OCI-LY1 (cell line): ENCODE results near the gene ADPRM.

ENCODE experiments used
- H2AFZ ChIP-seq: fragments of 200-600 bp; sonication (generic), shearing (Covaris generic); 2 replicates; pipeline ENCODE4 v1.6.0; 2014; ENCODE audit warnings: antibody characterized with exemption, mild to moderate bottlenecking, low read length
- H3F3A ChIP-seq: fragments of 200-600 bp; sonication (generic), shearing (Covaris generic); 2 replicates; pipeline ENCODE4 v1.6.0; 2014; ENCODE audit warnings: mild to moderate bottlenecking, antibody characterized with exemption, low read length, moderate library complexity; ENCODE audit not compliant: insufficient read depth
- H3K27ac ChIP-seq: fragments of 200-600 bp; sonication (generic); 2 replicates; pipeline ENCODE4 v1.5.1; 2014; ENCODE audit warnings: low read length, mixed run types, mild to moderate bottlenecking, low read depth; ENCODE audit not compliant: poor library complexity, severe bottlenecking
- H3K27me3 ChIP-seq: fragments of 200-600 bp; sonication (generic); 2 replicates; pipeline ENCODE4 v1.6.0; 2014; ENCODE audit warnings: antibody characterized with exemption, mild to moderate bottlenecking, low read length, moderate library complexity; ENCODE audit not compliant: insufficient read depth
- H3K36me3 ChIP-seq: fragments of 200-600 bp; sonication (generic); 2 replicates; pipeline ENCODE4 v1.6.1; 2014; ENCODE audit warnings: mild to moderate bottlenecking, antibody characterized with exemption, low read length, moderate library complexity, mixed read lengths; ENCODE audit not compliant: insufficient read depth
- H3K4me1 ChIP-seq: fragments of 200-600 bp; sonication (generic); 2 replicates; pipeline ENCODE4 v1.5.1; 2014; ENCODE audit warnings: mild to moderate bottlenecking, low read length, moderate library complexity; ENCODE audit not compliant: insufficient read depth, severe bottlenecking
- H3K4me2 ChIP-seq: fragments of 200-600 bp; sonication (generic), shearing (Covaris generic); 2 replicates; pipeline ENCODE4 v1.6.1; 2014; ENCODE audit warnings: low read length
- H3K4me3 ChIP-seq: fragments of 200-600 bp; sonication (generic); 2 replicates; pipeline ENCODE4 v1.5.1; 2014; ENCODE audit warnings: low read length, low read depth, mild to moderate bottlenecking, mixed read lengths; ENCODE audit not compliant: poor library complexity, severe bottlenecking
- H3K79me2 ChIP-seq: fragments of 200-600 bp; shearing (Covaris generic); 2 replicates; pipeline ENCODE4 v1.6.1; 2016; ENCODE audit warnings: mixed run types, low read length, mixed read lengths; ENCODE audit not compliant: insufficient read depth
- H3K9ac ChIP-seq: fragments of 200-600 bp; sonication (generic), shearing (Covaris generic); 2 replicates; pipeline ENCODE4 v1.6.1; 2014; ENCODE audit warnings: mild to moderate bottlenecking, low read length, mixed read lengths
- H3K9me2 ChIP-seq: fragments of 200-600 bp; sonication (generic), shearing (Covaris generic); 2 replicates; pipeline ENCODE4 v1.6.1; 2014; ENCODE audit warnings: low read depth, mild to moderate bottlenecking, low read length, mixed read lengths
- H3K9me3 ChIP-seq: fragments of 200-600 bp; shearing (Covaris generic); 2 replicates; pipeline ENCODE4 v1.6.1; 2014; ENCODE audit warnings: low read length, mixed read lengths
- H4K20me1 ChIP-seq: fragments of 200-600 bp; sonication (generic), shearing (Covaris generic); 2 replicates; pipeline ENCODE4 v1.6.0; 2016; ENCODE audit warnings: mild to moderate bottlenecking, low read length; ENCODE audit not compliant: insufficient read depth
- EZH2 ChIP-seq: fragments of 200-600 bp; sonication (generic), shearing (Covaris generic); IDR thresholded peaks from 2 replicates; pipeline ENCODE4 v1.8.0; 2017; ENCODE audit warnings: borderline replicate concordance, mixed run types, mild to moderate bottlenecking, antibody characterized with exemption, low read length, moderate library complexity, mixed read lengths
- TF ChIP-seq, protein P1 (sequence below): fragments of 200-600 bp; sonication (generic), shearing (Covaris generic); IDR thresholded peaks from 2 replicates; pipeline ENCODE4 v1.5.1; 2017; ENCODE audit warnings: mild to moderate bottlenecking, antibody characterized with exemption, low read length, moderate library complexity, mixed read lengths

Gene ADPRM

DNA sequence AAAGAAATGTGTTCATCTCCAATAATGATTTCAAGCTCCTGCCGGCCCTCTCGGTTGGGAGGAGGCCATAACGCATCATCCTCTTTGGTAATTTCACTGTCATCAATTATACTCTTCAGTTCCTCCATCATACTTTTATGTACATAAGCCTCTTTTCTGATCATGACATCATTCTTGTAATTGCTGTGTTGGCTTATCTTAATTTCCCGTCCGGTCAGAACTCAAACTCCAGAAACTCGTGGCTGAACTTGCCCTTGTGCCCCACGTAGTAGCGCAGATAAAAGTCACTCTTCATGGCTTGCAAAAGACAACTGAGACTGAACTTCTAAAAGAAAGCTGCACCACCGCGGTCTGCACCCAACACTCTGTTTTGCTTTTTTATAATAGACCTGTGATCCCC is 18.8 kb downstream of the ADPRM start:
- no peak overlapping the region for H3K4me3 ChIP-seq
- no peaks in the 10 kb centered on the region for H3K9me3 ChIP-seq
- no peak overlapping the region for H3K4me2 ChIP-seq
- H3K27me3 ChIP-seq: no peaks in the 10 kb centered on the region
- H4K20me1 ChIP-seq: no peaks in the 10 kb centered on the region
- TF ChIP-seq, protein P1, sequence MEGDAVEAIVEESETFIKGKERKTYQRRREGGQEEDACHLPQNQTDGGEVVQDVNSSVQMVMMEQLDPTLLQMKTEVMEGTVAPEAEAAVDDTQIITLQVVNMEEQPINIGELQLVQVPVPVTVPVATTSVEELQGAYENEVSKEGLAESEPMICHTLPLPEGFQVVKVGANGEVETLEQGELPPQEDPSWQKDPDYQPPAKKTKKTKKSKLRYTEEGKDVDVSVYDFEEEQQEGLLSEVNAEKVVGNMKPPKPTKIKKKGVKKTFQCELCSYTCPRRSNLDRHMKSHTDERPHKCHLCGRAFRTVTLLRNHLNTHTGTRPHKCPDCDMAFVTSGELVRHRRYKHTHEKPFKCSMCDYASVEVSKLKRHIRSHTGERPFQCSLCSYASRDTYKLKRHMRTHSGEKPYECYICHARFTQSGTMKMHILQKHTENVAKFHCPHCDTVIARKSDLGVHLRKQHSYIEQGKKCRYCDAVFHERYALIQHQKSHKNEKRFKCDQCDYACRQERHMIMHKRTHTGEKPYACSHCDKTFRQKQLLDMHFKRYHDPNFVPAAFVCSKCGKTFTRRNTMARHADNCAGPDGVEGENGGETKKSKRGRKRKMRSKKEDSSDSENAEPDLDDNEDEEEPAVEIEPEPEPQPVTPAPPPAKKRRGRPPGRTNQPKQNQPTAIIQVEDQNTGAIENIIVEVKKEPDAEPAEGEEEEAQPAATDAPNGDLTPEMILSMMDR: no peak
- no peak for TF ChIP-seq EZH2
- H3F3A ChIP-seq: no peaks in the 10 kb centered on the region
- peaks cover 15% of the 10 kb centered on the region; the same call in 1 of the 2 replicates for H3K36me3 ChIP-seq
- no peak overlapping the region for H3K27ac ChIP-seq
- H3K9me2 ChIP-seq: no peaks in the 10 kb centered on the region
- no peaks in the 10 kb centered on the region for H3K79me2 ChIP-seq
- H3K4me1 ChIP-seq: no peaks in the 10 kb centered on the region
- no peak overlapping the region for H2AFZ ChIP-seq
- no peak overlapping the region for H3K9ac ChIP-seq

DNA sequence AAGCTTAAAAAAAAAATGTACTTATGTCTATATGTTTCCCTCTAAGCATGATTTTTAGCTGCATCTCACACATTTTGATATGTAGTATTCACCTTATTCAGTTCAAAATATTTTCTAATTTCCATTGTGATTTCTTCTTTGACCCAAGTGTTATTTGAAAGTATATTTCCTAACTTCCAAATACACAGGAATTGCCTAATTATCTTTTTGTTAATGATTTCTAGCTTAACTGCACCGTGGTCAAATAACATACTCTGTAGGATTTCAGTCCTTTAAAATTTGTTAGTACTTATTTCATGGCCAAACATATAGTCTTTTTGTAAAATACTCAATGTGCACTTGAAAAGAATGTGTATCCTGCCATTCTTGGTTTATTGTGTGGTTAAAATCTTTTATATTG is 21.2 kb downstream of the ADPRM start:
- Histone ChIP-seq H4K20me1 (no peaks in the 10 kb centered on the region), H2AFZ (no peak overlapping the region), H3F3A (no peaks in the 10 kb centered on the region), H3K9me3 (no peaks in the 10 kb centered on the region), H3K4me3 (no peak overlapping the region), H3K27me3 (no peaks in the 10 kb centered on the region), H3K4me2 (no peak overlapping the region), H3K9ac (no peak overlapping the region), H3K4me1 (no peaks in the 10 kb centered on the region), H3K36me3 (no peaks in the 10 kb centered on the region), H3K79me2 (no peaks in the 10 kb centered on the region), H3K9me2 (no peaks in the 10 kb centered on the region), H3K27ac (no peak overlapping the region)
- TF ChIP-seq, protein P1: no peak
- TF ChIP-seq EZH2: no peak

DNA sequence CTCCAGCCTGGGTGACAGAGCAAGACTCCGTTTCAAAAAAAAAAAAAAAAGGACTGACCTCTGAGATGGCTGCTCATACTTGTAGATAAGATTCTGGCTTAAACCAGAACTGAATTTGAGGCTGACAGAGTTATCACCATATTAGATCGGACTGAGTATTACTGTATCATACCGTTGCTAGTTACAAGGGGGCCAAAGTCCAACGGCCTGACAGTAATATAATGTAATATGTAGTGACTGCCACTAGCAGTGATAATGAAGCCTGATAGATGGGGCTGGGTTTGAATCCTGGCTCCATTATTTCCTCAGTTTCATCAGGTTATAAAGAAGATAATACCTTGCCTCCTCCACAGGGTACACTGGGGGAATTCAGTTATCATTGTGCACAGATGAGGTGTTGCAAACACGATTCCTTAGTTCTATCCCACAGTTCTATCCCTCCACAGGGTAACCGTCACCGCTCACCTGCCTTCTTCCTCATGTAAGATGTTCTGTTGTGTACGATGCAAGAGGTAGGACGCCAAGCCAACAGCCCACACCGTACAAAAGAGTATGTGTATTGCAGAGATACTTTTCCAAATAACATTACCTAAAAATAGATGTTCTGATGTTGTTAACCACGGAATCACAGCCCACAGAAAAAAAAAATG is 27.3 kb downstream of the ADPRM start:
- Histone ChIP-seq H3K4me2 (no peak overlapping the region), H3K9me3 (no peaks in the 10 kb centered on the region), H3K9ac (no peak overlapping the region), H3K79me2 (no peaks in the 10 kb centered on the region), H3K27me3 (no peaks in the 10 kb centered on the region), H3K27ac (no peak overlapping the region), H3K36me3 (no peaks in the 10 kb centered on the region), H2AFZ (no peak overlapping the region), H3F3A (no peaks in the 10 kb centered on the region), H4K20me1 (no peaks in the 10 kb centered on the region), H3K9me2 (no peaks in the 10 kb centered on the region), H3K4me1 (peaks cover 4% of the 10 kb centered on the region), H3K4me3 (no peak overlapping the region)
- TF ChIP-seq, protein P1: no peak
- no peak for TF ChIP-seq EZH2
